SK-N-SH treated with all-trans-retinoic acid at 6 μM for 48 hours (cell line): ENCODE measurements around the gene ASF1A.

ENCODE experiments used
- GLIS3 ChIP-seq: fragments of 250-450 bp; sonication (Bioruptor Pico); IDR thresholded peaks from 2 replicates; pipeline ENCODE4 v1.5.0; 2020; ENCODE audit warnings: mild to moderate bottlenecking, moderate library complexity
- TOX ChIP-seq: fragments of 250-450 bp; sonication (Bioruptor Pico); IDR thresholded peaks from 2 replicates; pipeline ENCODE4 v1.8.0; 2021; ENCODE audit warnings: mild to moderate bottlenecking, moderate library complexity, borderline replicate concordance
- ZNF565 ChIP-seq: fragments of 450-650 bp; formaldehyde crosslinking; conservative IDR thresholded peaks from 2 replicates; pipeline ENCODE4 v1.5.0; 2020; ENCODE audit warnings: low read depth, mild to moderate bottlenecking, moderate library complexity

DNA sequence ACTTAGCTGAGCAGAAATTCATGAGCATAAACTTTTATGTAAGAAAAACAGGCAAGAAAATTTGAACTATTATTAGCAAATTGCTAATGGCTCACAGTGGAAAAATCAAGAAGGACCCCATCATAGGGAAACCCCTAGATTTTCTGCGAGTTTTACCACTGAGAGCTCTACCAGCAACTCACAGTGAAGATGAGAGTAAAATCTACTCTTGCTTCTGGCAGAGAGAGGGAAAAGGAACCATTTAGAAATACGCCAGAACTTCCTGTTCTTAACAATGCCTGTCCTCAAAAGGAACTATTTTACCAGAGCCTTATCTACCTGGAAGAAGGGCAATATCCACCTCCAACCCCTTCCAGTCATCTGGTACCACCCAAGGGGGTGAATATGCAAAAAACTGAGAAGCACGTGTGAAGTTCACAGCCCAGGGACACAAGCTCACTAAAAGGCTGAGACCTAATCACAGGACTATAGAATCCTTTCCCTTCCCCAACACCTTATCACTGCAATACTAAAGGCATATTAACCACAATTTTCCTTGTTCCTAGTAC lies 34.4 kb upstream of the ASF1A start:
- no peak for TF ChIP-seq GLIS3 (CRISPR knock-in tag)
- TF ChIP-seq ZNF565 (CRISPR knock-in tag) = no peak
- TF ChIP-seq TOX = no peak
